ENCODE results near the gene SBDS.
"Not testable (repeated sequence)": the region's sequence is repeated elsewhere in the genome, so short reads cannot be mapped to it uniquely, and the experiment has no call there.

SBDS gene

GRCh38 chr7:66994691-66995049 is 716 bp downstream of the SBDS start:
- DNase-seq (ENCODE audit: low read depth), result peak; percentile 61

DNA sequence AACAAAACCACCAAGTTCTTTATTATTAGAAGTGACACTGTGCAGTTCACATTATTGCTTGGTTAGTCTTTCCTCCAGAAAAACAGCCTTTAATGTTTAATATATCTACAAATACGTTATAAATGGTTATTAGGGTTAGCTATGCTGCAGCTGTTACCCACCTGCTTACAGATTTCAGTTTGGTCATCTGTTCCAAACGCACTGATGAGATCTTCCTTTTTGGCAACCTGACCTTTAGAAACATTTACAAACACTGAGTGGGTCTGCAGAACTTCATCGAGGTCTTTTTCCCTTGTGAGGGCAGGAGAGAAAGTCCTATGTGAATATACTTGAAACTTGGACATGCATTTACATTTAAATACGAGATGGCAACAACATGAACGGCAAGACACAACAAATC is 1.3 kb downstream of the SBDS start:
- DNase-seq (ENCODE audit: low read depth), result not testable (repeated sequence)

DNA sequence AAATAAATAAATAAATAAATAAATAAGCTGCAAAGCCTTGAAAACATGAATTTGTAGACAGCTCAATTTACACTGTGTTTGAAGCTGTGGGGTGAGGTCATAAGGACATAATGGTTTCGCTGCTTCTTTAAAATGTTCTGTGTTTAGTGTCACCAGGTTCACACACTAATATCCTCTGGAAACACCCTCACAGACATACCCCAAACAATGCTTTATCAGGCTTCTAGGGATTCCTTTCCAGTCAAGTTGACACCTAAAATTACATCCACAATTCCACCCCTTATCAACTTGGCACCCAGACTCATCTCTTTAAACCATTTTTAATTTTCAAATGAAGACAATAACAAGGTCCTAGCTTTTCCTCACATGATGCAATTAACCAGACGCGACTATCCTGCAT is 5.8 kb downstream of the SBDS start:
- not testable (repeated sequence) for DNase-seq (ENCODE audit: low read depth)

- not testable (repeated sequence) for DNase-seq (ENCODE audit: low read depth)
Observed at GRCh38 chr7:66980336-66980735, 15.1 kb downstream of the SBDS start.

DNA sequence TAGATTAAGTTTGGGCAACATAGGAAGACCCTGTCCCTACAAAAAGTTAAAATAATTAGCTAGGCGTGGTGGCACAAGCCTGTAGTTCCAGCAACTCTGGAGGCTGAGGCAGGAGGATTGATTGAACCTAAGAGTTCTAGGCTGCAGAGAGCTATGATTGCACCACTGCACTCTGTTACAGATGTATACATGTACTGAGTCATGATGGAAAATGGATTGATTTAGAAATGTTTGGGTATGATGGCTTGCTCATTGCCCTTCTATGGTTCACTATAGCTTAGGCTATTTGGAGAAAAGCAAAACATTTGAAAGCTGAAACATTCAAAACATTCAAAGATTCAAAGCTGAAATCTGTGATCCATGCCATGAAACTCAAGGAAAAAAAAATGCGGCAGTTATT is 16.4 kb downstream of the SBDS start:
- not testable (repeated sequence) for DNase-seq (ENCODE audit: low read depth)

- DNase-seq (ENCODE audit: low read depth), result not testable (repeated sequence)
Observed at GRCh38 chr7:66978312-66978711, 17.1 kb downstream of the SBDS start.

DNA sequence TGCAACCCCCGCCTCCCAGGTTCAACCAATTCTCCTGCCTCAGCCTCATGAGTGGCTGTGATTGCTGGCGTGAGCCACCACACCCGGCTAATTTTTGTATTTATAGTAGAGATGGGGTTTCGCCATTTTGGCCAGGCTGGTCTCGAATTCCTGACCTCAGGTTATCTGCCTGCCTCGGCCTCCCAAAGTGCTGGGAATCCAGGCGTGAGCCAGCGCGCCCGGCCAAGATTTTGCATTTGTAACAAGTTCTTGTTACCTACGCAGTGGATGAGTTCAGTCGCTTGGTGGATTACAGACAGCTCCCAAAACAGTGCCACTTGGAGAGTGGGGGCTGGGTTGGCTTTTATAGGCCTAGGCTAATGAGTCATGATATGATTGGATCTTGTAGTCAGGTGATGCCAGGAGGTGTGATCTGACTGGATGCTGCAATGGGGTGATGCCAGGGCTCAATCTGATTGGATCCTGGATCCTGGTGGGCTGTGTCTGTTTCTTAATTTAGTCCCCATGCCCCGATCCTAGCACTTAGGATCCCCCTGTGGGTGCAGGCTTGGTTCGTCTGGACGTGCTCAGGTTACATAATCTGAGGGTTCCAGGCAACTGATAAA is 20.3 kb downstream of the SBDS start:
- DNase-seq (ENCODE audit: low read depth), result no peak

GRCh38 chr7:66970310-66970709 is 25.1 kb downstream of the SBDS start:
- no peak for DNase-seq (ENCODE audit: low read depth)

DNA sequence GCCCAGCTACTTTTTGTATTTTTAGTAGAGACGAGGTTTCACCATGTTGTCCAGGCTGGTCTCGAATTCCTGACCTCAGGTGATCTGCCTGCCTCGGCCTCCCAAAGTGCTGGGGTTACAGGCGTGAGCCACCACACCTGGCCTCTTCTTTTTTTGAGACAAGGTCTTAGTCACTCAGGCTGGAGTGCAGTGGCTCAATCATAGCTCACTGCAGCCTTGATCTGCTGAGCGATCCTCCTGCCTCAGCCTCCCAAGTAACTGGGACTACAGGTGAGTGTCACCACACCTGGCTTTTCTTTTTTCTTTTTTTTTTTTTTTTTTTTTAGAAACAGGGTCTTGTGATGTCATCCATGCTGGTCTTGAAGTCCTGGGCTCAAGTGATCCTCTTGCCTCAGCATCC is 26.4 kb downstream of the SBDS start:
- DNase-seq (ENCODE audit: low read depth), result not testable (repeated sequence)

DNA sequence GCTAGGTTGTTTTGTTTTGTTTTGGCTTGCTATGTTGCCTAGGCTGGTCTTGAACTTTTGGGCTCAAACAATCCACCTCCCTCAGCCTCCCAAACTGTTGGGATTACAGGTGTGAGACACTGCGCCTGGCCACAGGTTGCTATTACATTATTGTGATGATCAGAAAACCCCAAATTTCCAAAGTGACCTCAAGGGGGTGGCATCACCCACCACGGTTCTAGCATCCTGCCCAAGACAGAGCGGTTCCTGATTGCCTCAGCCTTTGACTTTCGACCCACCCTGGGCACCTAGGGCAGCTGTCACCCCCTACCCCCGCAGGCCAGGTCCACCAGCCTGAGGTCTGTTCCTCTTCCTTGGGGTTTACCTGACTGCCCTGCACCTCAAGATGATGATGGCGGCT is 28.4 kb downstream of the SBDS start:
- DNase-seq (ENCODE audit: low read depth), result no peak

DNA sequence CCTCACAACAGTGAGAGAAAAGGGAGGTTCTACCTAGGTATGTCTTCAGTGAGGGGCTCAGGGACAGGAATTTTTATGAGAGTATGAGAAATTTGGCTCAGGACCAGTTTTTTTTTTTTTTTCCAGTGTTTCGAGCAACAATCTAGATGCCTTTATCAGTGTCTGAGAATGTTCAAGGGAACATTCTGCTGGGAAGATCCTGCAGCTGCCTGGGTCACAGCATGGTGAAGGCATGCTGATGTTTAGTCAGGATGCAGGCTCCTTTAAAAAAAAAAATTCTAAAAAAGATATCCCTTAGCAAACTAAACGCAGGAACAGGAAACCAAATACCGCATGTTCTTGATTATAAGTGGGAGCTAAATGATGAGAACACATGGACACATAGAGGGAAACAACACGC is 31.0 kb downstream of the SBDS start:
- no peak for DNase-seq (ENCODE audit: low read depth)

GRCh38 chr7:66961096-66961495 is 34.3 kb downstream of the SBDS start:
- no peak for DNase-seq (ENCODE audit: low read depth)

GRCh38 chr7:66960192-66960591 is 35.2 kb downstream of the SBDS start:
- no peak for DNase-seq (ENCODE audit: low read depth)

GRCh38 chr7:66958538-66959350 is 36.6 kb downstream of the SBDS start:
- no peak for DNase-seq (ENCODE audit: low read depth)

- no peak for DNase-seq (ENCODE audit: low read depth)
Observed at GRCh38 chr7:66957595-66958290, 37.6 kb downstream of the SBDS start.

DNA sequence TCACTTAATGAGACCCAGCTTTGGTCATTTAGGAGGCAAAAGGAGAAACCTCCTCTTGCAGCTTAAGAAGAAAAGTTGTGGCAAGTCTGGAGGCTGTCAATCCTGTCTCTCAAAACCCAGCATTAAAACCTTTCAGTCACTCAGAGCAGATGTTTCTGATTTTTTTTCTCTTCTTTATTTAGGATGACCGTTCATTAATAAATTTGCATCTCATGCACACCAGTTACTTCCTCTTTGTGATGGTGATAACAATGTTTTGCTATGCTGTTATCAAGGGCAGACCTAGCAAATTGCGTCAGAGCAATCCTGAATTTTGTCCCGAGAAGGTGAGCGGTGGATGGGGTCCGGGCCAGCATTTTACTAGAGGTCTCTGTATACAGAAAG is 42.4 kb downstream of the SBDS start:
- no peak for DNase-seq (ENCODE audit: low read depth)

DNA sequence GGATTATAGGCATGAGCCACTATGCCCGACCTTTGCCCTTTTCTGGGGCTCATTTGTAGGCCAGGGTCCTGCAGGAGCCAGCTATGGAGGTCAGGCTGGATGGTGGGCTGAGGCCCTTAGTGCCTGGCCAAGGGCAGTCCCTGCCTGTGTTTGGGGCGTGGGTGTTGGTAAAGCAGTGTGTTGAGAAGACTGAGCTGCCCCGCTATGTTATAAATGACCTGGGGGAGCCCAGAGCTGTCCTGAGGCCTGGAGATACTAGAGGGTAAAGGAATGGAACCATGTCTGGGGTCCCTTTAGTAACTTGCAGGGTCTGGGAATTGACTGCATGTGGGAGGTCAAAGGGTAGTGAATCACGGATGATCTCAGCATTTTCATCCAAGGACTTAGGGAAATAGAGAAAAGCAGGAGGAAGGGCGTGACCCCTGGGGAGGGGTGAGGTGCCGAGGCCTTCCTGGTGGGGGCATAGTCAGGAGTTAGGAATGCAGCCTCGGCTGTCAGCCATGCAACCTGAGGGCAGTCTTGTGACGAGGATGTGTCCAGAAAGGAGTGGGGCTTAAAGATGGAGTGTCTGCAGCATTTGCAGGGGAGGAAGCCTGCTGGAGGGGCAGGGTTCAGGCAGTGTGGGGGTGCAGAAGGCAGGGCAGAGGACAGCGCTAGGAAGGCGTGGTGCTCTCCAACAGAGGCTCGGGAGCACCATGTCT is 42.9 kb downstream of the SBDS start:
- DNase-seq (ENCODE audit: low read depth), result peak; percentile 22

DNA sequence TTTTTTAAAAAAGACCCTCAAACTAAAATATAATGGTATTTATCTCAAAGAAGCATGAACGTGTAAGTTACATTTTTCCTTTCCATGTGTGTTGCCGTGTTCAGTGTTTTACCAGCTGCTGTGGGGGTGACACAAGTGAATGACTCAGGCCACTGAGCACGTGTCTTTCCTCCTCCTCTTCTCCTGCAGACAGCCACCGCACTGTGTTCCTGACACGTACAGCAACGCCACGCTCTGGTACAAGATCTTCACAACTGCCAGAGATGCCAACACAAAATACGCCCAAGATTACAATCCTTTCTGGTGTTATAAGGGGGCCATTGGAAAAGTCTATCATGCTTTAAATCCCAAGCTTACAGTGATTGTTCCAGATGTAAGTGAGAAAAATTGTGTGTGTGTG is 44.6 kb downstream of the SBDS start:
- no peak for DNase-seq (ENCODE audit: low read depth)

DNA sequence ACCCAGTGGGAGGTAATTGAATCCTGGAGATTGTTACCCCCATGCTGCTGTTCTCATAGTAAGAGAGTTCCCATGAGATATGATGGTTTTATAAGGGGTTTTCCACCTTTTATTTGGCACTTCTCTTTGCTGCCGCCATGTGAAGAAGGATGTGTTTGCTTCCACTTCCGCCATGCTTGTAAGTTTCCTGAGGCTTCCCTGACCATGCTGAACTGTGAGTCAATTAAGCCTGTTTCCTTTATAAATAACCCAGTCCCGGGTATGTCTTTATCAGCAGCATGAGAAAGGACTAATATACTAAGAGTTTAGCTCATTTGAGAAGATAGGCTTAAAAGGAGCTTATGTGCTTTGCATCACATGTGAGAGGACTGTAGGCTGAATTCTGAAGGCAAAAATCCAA is 45.1 kb downstream of the SBDS start:
- DNase-seq (ENCODE audit: low read depth), result no peak

DNA sequence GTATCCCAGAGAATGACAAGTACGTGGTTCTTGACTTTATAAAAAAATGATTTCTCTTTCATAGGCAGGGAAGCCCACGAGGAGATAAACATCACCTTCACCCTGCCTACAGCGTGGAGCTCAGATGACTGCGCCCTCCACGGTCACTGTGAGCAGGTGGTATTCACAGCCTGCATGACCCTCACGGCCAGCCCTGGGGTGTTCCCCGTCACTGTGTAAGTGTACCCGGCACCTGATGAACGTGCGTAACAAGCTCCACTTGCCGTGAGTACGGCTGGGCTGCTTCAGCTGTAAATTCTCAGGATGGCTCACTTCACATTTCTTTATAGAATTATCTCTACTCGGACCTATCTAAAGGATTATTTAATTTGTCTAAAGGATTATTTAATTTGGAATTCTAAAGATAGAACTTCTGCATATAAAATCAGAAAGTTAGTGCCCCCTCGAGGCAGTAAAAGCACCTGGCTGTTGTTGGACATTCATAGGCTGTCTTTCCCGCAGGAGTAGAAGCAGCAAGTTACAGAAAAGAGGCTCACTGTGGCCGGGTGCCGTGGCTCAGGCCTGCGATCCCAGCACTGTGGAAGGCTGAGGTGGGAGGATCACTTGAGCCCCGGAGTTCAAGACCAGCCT is 46.8 kb downstream of the SBDS start:
- no peak for DNase-seq (ENCODE audit: low read depth)

DNA sequence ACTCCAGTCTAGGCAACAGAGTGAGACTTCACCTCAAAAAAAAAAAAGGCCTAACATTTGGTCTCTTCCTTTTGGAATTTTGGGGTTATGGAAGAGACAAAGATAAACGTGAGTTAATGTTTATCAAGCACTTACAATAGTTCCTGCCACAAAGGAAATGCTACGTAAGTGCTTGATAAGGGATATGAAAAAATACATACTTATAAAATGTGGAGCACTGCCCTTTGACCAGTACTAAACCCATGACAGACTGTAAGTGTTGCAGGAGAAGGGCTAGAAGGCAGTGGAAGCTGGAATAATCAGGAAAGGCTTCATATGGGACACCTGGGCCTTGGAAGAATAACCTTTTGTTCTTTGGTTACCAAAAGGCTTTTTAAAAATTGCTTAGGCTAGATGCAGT is 48.8 kb downstream of the SBDS start:
- no peak for DNase-seq (ENCODE audit: low read depth)

GRCh38 chr7:66939325-66939724 is 56.1 kb downstream of the SBDS start:
- no peak for DNase-seq (ENCODE audit: low read depth)
